Bronchial epithelial cell (primary cell): ENCODE results near the gene KRTAP4-16. TPM values are rescaled to one million over a fixed set of nuclear protein-coding genes. Genes with fewer than 3 reads are reported as not detected.
A peak's percentile ranks its signal among the peaks of the same experiment; 100 is the strongest.
"Not testable (repeated sequence)": the region's sequence is repeated elsewhere in the genome, so short reads cannot be mapped to it uniquely, and the experiment has no call there.

Source experiments
- DNase-seq: peaks from one replicate; pipeline ENCODE4 v3.0.0-alpha.2; 2010; ENCODE audit warnings: low read depth
- FAIRE-seq: peaks from 2 replicates; lab custom pipeline; 2011; peaks lifted over from hg19 to GRCh38; lab: Jason Lieb, UNC
- H3K27me3 ChIP-seq: 2 replicates; pipeline ENCODE4 v1.5.1; 2011; ENCODE audit warnings: low read length; ENCODE audit not compliant: control insufficient read depth, insufficient read depth
- H3K36me3 ChIP-seq: 2 replicates; pipeline ENCODE4 v1.5.1; 2011; ENCODE audit warnings: low read length; ENCODE audit not compliant: control insufficient read depth, insufficient read depth
- H3K4me3 ChIP-seq: 2 replicates; pipeline ENCODE4 v1.5.1; 2011; ENCODE audit warnings: mild to moderate bottlenecking, low read depth, low read length, control low read depth
- total RNA-seq: library from RNA; depleted of rRNA; stranded (reverse); fragments of >200 nt; gene quantifications from 2 replicates; pipeline ENCODE4 v1.2.1, GENCODE V29; 2014
- TF ChIP-seq, protein P1 (sequence below): IDR thresholded peaks from 2 replicates; pipeline ENCODE4 v1.5.1; 2011; ENCODE audit warnings: mild to moderate bottlenecking, moderate library complexity, low read length, control low read depth, inconsistent platforms; ENCODE audit not compliant: insufficient read depth, severe bottlenecking

Gene KRTAP4-16
- total RNA-seq = not detected in 2 replicates

DNA sequence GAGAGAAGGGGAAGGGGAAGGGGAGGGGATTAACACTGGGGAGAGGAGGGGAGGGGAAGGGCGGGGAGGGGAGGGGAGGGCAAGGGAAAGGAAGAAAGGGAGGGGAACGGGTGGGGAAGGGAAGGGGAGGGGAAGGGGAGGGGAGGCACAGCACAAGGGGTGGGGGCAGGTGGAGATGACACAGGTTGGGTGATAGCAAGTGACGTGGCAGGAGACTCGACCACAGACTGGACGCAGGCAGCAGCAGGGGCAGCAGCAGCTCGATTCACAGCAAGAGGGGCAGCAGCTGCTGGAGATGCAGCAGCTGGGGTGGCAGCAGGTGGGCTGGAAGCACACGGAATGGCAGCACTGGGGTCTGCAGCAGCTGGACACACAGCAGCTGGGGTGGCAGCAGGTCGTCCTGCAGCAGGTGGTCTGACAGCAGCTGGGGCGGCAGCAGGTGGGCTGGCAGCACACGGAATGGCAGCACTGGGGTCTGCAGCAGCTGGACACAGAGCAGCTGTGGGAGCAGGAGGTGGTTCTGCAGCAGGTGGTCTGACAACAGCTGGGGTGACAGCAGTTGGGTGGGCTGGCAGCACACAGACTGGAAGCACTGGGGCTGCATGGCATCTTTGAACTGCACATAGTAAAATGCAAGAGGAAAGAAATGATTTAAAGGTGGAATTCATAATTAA, at the start of gene KRTAP4-16:
KRTAP4-16 (minus strand) TSS at position 624 of the 674 bp plus-strand sequence; CDS start at position 624, 0 bp downstream.
- H3K4me3 ChIP-seq = no peak within 1 kb of the TSS
- H3K36me3 ChIP-seq = no peaks in the 10 kb centered on the region
- TF ChIP-seq, protein P1, sequence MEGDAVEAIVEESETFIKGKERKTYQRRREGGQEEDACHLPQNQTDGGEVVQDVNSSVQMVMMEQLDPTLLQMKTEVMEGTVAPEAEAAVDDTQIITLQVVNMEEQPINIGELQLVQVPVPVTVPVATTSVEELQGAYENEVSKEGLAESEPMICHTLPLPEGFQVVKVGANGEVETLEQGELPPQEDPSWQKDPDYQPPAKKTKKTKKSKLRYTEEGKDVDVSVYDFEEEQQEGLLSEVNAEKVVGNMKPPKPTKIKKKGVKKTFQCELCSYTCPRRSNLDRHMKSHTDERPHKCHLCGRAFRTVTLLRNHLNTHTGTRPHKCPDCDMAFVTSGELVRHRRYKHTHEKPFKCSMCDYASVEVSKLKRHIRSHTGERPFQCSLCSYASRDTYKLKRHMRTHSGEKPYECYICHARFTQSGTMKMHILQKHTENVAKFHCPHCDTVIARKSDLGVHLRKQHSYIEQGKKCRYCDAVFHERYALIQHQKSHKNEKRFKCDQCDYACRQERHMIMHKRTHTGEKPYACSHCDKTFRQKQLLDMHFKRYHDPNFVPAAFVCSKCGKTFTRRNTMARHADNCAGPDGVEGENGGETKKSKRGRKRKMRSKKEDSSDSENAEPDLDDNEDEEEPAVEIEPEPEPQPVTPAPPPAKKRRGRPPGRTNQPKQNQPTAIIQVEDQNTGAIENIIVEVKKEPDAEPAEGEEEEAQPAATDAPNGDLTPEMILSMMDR = no peak
- DNase-seq (no peak), FAIRE-seq (no peak)
- no peaks in the 10 kb centered on the region for H3K27me3 ChIP-seq

DNA sequence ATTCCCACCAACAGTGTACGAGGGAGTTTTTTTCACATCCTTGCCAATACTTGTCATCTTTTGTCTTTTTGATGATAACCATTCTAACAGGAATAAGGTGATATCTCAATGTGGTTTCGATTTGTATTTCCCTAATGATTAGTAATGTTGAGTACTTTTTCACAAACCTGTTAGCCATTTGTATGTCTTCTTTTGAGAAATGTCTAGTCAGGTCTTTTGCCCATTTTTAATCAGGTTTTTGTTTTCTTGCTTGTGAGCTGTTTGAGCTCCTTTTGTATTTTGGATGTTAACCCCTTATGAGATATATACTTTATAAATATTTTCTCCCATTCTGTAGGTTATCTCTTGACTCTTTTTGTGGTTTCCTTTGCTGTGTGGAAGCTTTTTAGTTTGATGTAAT, 49.5 kb upstream of the KRTAP4-16 start:
- Histone ChIP-seq H3K27me3 (no peaks in the 10 kb centered on the region), H3K4me3 (no peak overlapping the region), H3K36me3 (no peaks in the 10 kb centered on the region)
- TF ChIP-seq, protein P1 = no peak
- no peak for DNase-seq
- no peak for FAIRE-seq

DNA sequence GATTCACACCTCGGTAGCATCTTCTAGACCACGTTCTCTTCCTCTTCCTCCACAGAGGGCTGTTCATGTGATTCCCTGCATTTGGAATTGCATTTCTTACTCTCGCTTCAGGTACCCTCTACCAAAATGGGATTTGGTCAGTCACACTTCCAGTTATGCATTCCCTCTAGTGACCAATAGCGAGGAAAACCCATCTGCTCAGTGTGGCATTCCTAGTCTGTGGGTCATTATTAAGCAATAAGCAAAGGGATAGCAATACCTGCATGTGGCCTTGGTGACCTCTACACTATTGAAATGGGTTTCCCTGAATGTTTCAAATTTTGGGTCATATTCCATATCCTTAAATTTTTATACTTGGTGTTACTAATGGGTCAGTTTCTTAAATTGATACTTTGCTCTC, 48.0 kb upstream of the KRTAP4-16 start:
- Histone ChIP-seq H3K27me3 (no peaks in the 10 kb centered on the region), H3K36me3 (no peaks in the 10 kb centered on the region), H3K4me3 (no peak overlapping the region)
- no peak for FAIRE-seq
- TF ChIP-seq, protein P1 = no peak
- no peak for DNase-seq

DNA sequence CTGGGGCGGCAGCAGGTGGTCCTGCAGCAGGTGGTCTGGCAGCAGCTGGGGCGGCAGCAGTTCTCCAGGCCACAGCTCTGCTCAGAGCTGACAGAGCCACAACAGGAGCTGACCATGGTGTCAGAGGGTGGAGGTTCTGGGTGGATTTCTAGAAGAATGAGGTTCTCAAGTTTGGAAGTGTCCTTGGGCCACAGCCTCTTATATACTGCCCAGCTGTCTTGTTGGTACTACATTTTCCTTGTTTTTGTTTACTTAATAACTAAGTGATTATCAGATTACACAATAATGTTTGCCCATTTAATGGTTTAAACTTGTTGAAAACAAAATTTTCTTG, 47.6 kb upstream of the KRTAP4-16 start, which contains the start of gene KRTAP4-5:
KRTAP4-5 (minus strand) TSS at position 174 of the 334 bp plus-strand sequence; CDS start at position 116, 58 bp downstream.
- DNase-seq (no peak), FAIRE-seq (no peak)
- TF ChIP-seq, protein P1 = no peak
- no peaks in the 10 kb centered on the region for H3K27me3 ChIP-seq
- no peaks in the 10 kb centered on the region for H3K36me3 ChIP-seq
- H3K4me3 ChIP-seq = no peak within 1 kb of the TSS

DNA sequence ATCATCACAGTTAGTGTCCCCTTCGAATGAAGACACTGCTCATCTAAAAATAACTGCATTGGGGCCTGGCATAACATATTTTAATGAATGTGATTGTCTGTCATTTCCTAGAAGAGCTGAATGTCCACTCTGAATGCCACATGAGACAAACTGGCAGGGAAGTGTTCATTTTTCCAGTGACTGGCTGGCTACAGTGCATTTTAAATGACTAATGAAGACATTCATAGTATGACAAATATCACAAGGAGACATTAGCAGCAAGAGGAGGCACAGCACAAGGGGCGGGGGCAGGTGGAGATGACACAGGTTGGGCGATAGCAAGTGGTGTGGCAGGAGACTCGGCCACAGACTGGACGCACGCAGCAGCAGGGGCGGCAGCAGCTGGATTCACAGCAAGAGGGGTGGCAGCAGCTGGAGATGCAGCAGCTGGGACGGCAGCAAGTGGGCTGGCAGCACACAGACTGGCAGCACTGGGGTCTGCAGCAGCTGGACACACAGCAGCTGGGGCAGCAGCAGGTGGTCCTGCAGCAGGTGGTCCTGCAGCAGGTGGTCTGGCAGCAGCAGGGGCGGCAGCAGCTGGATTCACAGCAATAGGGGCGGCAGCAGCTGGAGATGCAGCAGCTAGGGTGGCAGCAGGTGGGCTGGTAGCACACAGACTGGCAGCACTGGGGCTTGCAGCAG, 47.1 kb upstream of the KRTAP4-16 start:
- not testable (repeated sequence) for H3K36me3 ChIP-seq, H3K27me3 ChIP-seq, H3K4me3 ChIP-seq, DNase-seq
- peak; percentile 36 for FAIRE-seq

DNA sequence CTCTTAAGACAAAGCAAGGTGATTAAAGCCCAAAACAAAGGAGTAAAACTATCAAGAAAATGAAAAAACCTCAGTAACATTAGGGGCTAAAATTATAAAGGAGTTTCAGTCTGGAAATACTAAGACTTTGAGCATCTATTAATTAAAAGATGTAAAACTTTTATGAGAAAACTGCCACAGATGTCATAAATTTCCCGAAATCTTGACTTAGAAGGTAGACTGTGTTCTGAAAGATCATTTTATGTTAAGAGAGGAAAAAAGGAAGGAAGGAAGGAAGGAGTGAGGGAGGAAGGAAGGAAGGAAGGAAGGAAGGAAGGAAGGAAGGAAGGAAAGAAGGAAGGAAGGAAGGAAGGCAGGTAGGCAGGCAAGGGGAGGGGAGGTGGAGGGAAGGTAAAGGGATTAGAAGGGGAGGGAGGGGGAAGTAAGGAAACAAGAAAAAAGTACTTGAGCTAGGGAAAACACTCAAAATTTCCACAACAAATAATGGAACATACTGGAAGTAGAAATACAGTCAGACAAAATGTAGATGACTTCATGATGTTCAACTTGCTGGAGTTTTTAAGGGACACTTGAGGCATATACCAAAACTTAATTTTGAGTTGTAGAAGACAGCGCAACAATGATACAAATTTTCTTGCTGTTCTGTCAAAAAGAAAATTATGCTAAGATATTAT, 45.7 kb upstream of the KRTAP4-16 start:
- TF ChIP-seq, protein P1 = no peak
- no peak for DNase-seq
- Histone ChIP-seq H3K4me3 (no peak overlapping the region), H3K27me3 (no peaks in the 10 kb centered on the region), H3K36me3 (no peaks in the 10 kb centered on the region)
- FAIRE-seq = no peak
